Measurements from ENCODE around the gene ENC1. TPM values are rescaled to one million over a fixed set of nuclear protein-coding genes. Genes with fewer than 3 reads are reported as not detected.
"Not testable (repeated sequence)": the region's sequence is repeated elsewhere in the genome, so short reads cannot be mapped to it uniquely, and the experiment has no call there.

The ENC1 gene
- total RNA-seq (under 1 TPM; 0.61 to 0.84 TPM), polyA plus RNA-seq (under 1 TPM; 0.10 to 0.75 TPM)

- H3K36me3 ChIP-seq (ENCODE audit: insufficient read depth, low read length): no peaks in the 10 kb centered on the region
- peak within 1 kb of the TSS; percentile 84 to 96 (median 90) for H3K4me3 Mint-ChIP-seq
Observed at GRCh38 chr5:74640450-74640953, at the start of gene ENC1. ENC1 (minus strand) TSS chr5:74640728; CDS start chr5:74636485, 4,243 bp downstream.

GRCh38 chr5:74686962-74687751 lies 46.6 kb upstream of the ENC1 start:
- Histone ChIP-seq H3K9me3 (ENCODE audit: control insufficient read depth in 1 of 2, low read length in 2 of 2) (no peaks in the 10 kb centered on the region), H3K4me1 (ENCODE audit: insufficient read depth, low read length) (peaks cover 26% of the 10 kb centered on the region), H3K27me3 (ENCODE audit: insufficient read depth, low read length) (no peaks in the 10 kb centered on the region), H3K27ac (ENCODE audit: low read depth, low read length) (no peak overlapping the region), H3K36me3 (ENCODE audit: insufficient read depth, low read length) (peaks cover 5% of the 10 kb centered on the region), H3K4me3 (ENCODE audit: low read length in 2 of 2) (peak overlapping the region in 1 of 2 donors; percentile 46)
- Mint-ChIP-seq H3K27me3 (no peaks in the 10 kb centered on the region), H3K36me3 (peaks cover 14 to 28% of the 10 kb centered on the region in 2 donors), H3K4me3 (peak overlapping the region in 5 of 8 donors; percentile 1 to 91 (median 86)), H3K27ac (peak overlapping the region in 5 of 7 donors; percentile 29 to 92 (median 55)), H3K4me1 (peaks cover 22 to 35% (median 27%) of the 10 kb centered on the region in 4 donors), H3K9me3 (peaks cover 0 to 2% (median 0%) of the 10 kb centered on the region in 8 donors)
- ChIA-PET POLR2A (ENCODE audit: partially characterized antibody) (no interaction called here), CTCF (ENCODE audit: partially characterized antibody) (interaction anchor here (1.2 kb wide), 1 partner anchor 14 kb away, joined by 3 read pairs; no protein-coding TSS in a partner anchor)
- intact Hi-C loops (cut with micrococcal nuclease): no loop called here
- no peak for DNase-seq

More at GRCh38 chr5:74640450-74640953, at the start of gene ENC1:
- DNase-seq: peak; percentile 61 to 73 (median 72)
- H3K9me3 Mint-ChIP-seq: no peaks in the 10 kb centered on the region
- Histone ChIP-seq H3K27ac (ENCODE audit: low read depth, low read length) (peak within 1 kb of the TSS; percentile 26), H3K9me3 (ENCODE audit: control insufficient read depth in 1 of 2, low read length in 2 of 2) (no peaks in the 10 kb centered on the region), H3K27me3 (ENCODE audit: insufficient read depth, low read length) (no peaks in the 10 kb centered on the region), H3K4me1 (ENCODE audit: insufficient read depth, low read length) (peaks cover 25% of the 10 kb centered on the region), H3K4me3 (ENCODE audit: low read length in 2 of 2) (peak within 1 kb of the TSS; percentile 54 to 64)
- CTCF ChIA-PET (ENCODE audit: partially characterized antibody): interaction anchor here (0.8 to 8.8 kb wide), 7 partner anchors 10 to 738 kb away, joined by 3 to 58 read pairs (median 4); no protein-coding TSS in a partner anchor
- peaks cover 15 to 33% (median 22%) of the 10 kb centered on the region in 4 donors for H3K4me1 Mint-ChIP-seq
- H3K27ac Mint-ChIP-seq: peak within 1 kb of the TSS in 4 of 7 donors; percentile 27 to 54 (median 34)
- no peaks in the 10 kb centered on the region for H3K36me3 Mint-ChIP-seq
- H3K27me3 Mint-ChIP-seq: peaks cover 10 to 13% of the 10 kb centered on the region in 2 donors
- POLR2A ChIA-PET (ENCODE audit: partially characterized antibody): interaction anchor here (1.0 to 2.1 kb wide), 4 partner anchors 9 to 61 kb away, joined by 3 to 9 read pairs (median 4); no protein-coding TSS in a partner anchor
- intact Hi-C loops (cut with micrococcal nuclease): loop anchor here (1.0 to 10.0 kb wide), 6 partner anchors 45 to 1050 kb away; partner anchors contain the start of gene HEXB

- peak overlapping the region; percentile 79 to 92 (median 88) for H3K4me3 Mint-ChIP-seq
- POLR2A ChIA-PET (ENCODE audit: partially characterized antibody): interaction anchor here (0.6 to 1.2 kb wide), 2 partner anchors 17 to 29 kb away, joined by 3 read pairs; no protein-coding TSS in a partner anchor
- CTCF ChIA-PET (ENCODE audit: partially characterized antibody): interaction anchor here (0.9 kb wide), 1 partner anchor 13 kb away, joined by 5 read pairs; no protein-coding TSS in a partner anchor
- peak overlapping the region; percentile 68 to 92 (median 82) for H3K27ac Mint-ChIP-seq
- Histone ChIP-seq H3K36me3 (ENCODE audit: insufficient read depth, low read length) (peaks cover 5% of the 10 kb centered on the region), H3K4me3 (ENCODE audit: low read length in 2 of 2) (peak overlapping the region; percentile 61 to 71), H3K4me1 (ENCODE audit: insufficient read depth, low read length) (peaks cover 26% of the 10 kb centered on the region), H3K9me3 (ENCODE audit: control insufficient read depth in 1 of 2, low read length in 2 of 2) (no peaks in the 10 kb centered on the region), H3K27ac (ENCODE audit: low read depth, low read length) (peak overlapping the region; percentile 73), H3K27me3 (ENCODE audit: insufficient read depth, low read length) (no peaks in the 10 kb centered on the region)
- intact Hi-C loops (cut with micrococcal nuclease): loop anchor here (1.0 to 2.0 kb wide), 2 partner anchors 46 to 651 kb away; partner anchors contain the start of genes ENC1 and HMGCR
- H3K4me1 Mint-ChIP-seq: peaks cover 22 to 35% (median 27%) of the 10 kb centered on the region in 4 donors
- peaks cover 11 to 21% of the 10 kb centered on the region in 2 donors for H3K36me3 Mint-ChIP-seq
- peaks cover 0 to 2% (median 0%) of the 10 kb centered on the region in 8 donors for H3K9me3 Mint-ChIP-seq
- no peaks in the 10 kb centered on the region for H3K27me3 Mint-ChIP-seq
- DNase-seq: peak in 2 of 5 donors; percentile 4 to 11
Observed at GRCh38 chr5:74685979-74686631, 45.6 kb upstream of the ENC1 start.

- peaks cover 4 to 15% of the 10 kb centered on the region in 2 donors for H3K36me3 Mint-ChIP-seq
- peaks cover 22 to 35% (median 26%) of the 10 kb centered on the region in 4 donors for H3K4me1 Mint-ChIP-seq
- Histone ChIP-seq H3K27ac (ENCODE audit: low read depth, low read length) (peak within 1 kb of the TSS; percentile 73), H3K36me3 (ENCODE audit: insufficient read depth, low read length) (peaks cover 4% of the 10 kb centered on the region), H3K27me3 (ENCODE audit: insufficient read depth, low read length) (peaks cover 3% of the 10 kb centered on the region), H3K9me3 (ENCODE audit: control insufficient read depth in 1 of 2, low read length in 2 of 2) (no peaks in the 10 kb centered on the region), H3K4me1 (ENCODE audit: insufficient read depth, low read length) (peaks cover 26% of the 10 kb centered on the region), H3K4me3 (ENCODE audit: low read length in 2 of 2) (peak within 1 kb of the TSS; percentile 61 to 71)
- peak; percentile 72 to 83 (median 78) for DNase-seq
- POLR2A ChIA-PET (ENCODE audit: partially characterized antibody): interaction anchor here (0.6 to 1.2 kb wide), 2 partner anchors 18 to 30 kb away, joined by 3 read pairs; no protein-coding TSS in a partner anchor
- peak within 1 kb of the TSS; percentile 79 to 92 (median 88) for H3K4me3 Mint-ChIP-seq
- peak within 1 kb of the TSS; percentile 68 to 92 (median 84) for H3K27ac Mint-ChIP-seq
- CTCF ChIA-PET (ENCODE audit: partially characterized antibody): interaction anchor here (0.9 kb wide), 1 partner anchor 12 kb away, joined by 5 read pairs; no protein-coding TSS in a partner anchor
- intact Hi-C loops (cut with micrococcal nuclease): loop anchor here (1.0 to 2.0 kb wide), 2 partner anchors 45 to 652 kb away; partner anchors contain the start of genes ENC1 and HMGCR
- no peaks in the 10 kb centered on the region for H3K27me3 Mint-ChIP-seq
- peaks cover 0 to 2% (median 0%) of the 10 kb centered on the region in 8 donors for H3K9me3 Mint-ChIP-seq
Observed at GRCh38 chr5:74684900-74685851, 44.6 kb upstream of the ENC1 start, which contains the start of gene HEXB. HEXB (plus strand) TSS chr5:74685233; CDS start chr5:74685261, 28 bp downstream.

- Mint-ChIP-seq H3K27me3 (peaks cover 3 to 8% of the 10 kb centered on the region in 2 donors), H3K27ac (no peak overlapping the region), H3K4me3 (peak overlapping the region in 1 of 8 donors; percentile 42), H3K36me3 (no peaks in the 10 kb centered on the region), H3K4me1 (peaks cover 0 to 5% (median 3%) of the 10 kb centered on the region in 4 donors), H3K9me3 (peaks cover 0 to 2% (median 0%) of the 10 kb centered on the region in 8 donors)
- intact Hi-C loops (cut with micrococcal nuclease): no loop called here
- H3K36me3 ChIP-seq (ENCODE audit: insufficient read depth, low read length): no peaks in the 10 kb centered on the region
- peaks cover 8% of the 10 kb centered on the region for H3K4me1 ChIP-seq (ENCODE audit: insufficient read depth, low read length)
- no peak for DNase-seq
- H3K9me3 ChIP-seq (ENCODE audit: control insufficient read depth in 1 of 2, low read length in 2 of 2): no peaks in the 10 kb centered on the region
- H3K4me3 ChIP-seq (ENCODE audit: low read length in 2 of 2): no peak overlapping the region
- H3K27me3 ChIP-seq (ENCODE audit: insufficient read depth, low read length): peaks cover 3% of the 10 kb centered on the region
- POLR2A ChIA-PET (ENCODE audit: partially characterized antibody): no interaction called here
- H3K27ac ChIP-seq (ENCODE audit: low read depth, low read length): no peak overlapping the region
- CTCF ChIA-PET (ENCODE audit: partially characterized antibody): no interaction called here
Observed at GRCh38 chr5:74679966-74680365, 39.4 kb upstream of the ENC1 start.

- H3K27ac Mint-ChIP-seq; H3K4me3 Mint-ChIP-seq; H3K4me1 Mint-ChIP-seq; DNase-seq; CTCF ChIA-PET (ENCODE audit: partially characterized antibody); H3K4me3 ChIP-seq (ENCODE audit: low read length in 2 of 2); H3K9me3 ChIP-seq (ENCODE audit: control insufficient read depth in 1 of 2, low read length in 2 of 2); H3K36me3 Mint-ChIP-seq; H3K27me3 Mint-ChIP-seq; intact Hi-C loops (cut with micrococcal nuclease); H3K36me3 ChIP-seq (ENCODE audit: insufficient read depth, low read length); H3K27ac ChIP-seq (ENCODE audit: low read depth, low read length); H3K9me3 Mint-ChIP-seq; POLR2A ChIA-PET (ENCODE audit: partially characterized antibody); H3K4me1 ChIP-seq (ENCODE audit: insufficient read depth, low read length); H3K27me3 ChIP-seq (ENCODE audit: insufficient read depth, low read length): not testable (repeated sequence)
Observed at GRCh38 chr5:74679300-74679699, 38.8 kb upstream of the ENC1 start.
